GM12878 (cell line): ENCODE results near the gene TFPI2. TPM values are rescaled to one million over a fixed set of nuclear protein-coding genes. Genes with fewer than 3 reads are reported as not detected.

Experiments used
- ATAC-seq: fragments of 200-7000 bp; cut with Tn5 transposase; 3 replicates; pipeline ENCODE4 v1.9.1; 2020; ENCODE audit warnings: mild to moderate bottlenecking, moderate library complexity
- BruUV-seq: library from RNA; stranded (reverse); fragments of 400-500 nt; replicated peaks from 2 replicates; lab custom pipeline; 2021; lab: Mats Ljungman, UMichigan
- CTCF ChIA-PET: fragments of 300-600 bp; sonication (Branson Sonifier 250); formaldehyde crosslinking; extraction: SDS; loops from one replicate; lab custom pipeline; 2021; ENCODE audit warnings: inconsistent platforms; lab: Yijun Ruan, JAX
- POLR2A ChIA-PET: fragments of 350-600 bp; formaldehyde crosslinking; extraction: SDS; loops from one replicate; lab custom pipeline; 2021; ENCODE audit warnings: inconsistent platforms; lab: Charles Lee
- RAD21 ChIA-PET: fragments of 300-600 bp; sonication (Branson Sonifier 250); formaldehyde crosslinking; loops from one replicate; lab custom pipeline; 2023; ENCODE audit warnings: antibody characterized with exemption; ENCODE audit not compliant: unreplicated experiment; lab: Charles Lee
- SMC1A ChIA-PET: fragments of 300-600 bp; sonication (Branson Sonifier 250); formaldehyde crosslinking; loops from one replicate; lab custom pipeline; 2023; ENCODE audit not compliant: unreplicated experiment, uncharacterized antibody; lab: Charles Lee
- DNase-seq: peaks from one replicate; pipeline ENCODE4 v3.0.0-alpha.2; 2011; ENCODE audit warnings: low read depth, low spot score
- FAIRE-seq: peaks from 3 replicates; lab custom pipeline; 2011; peaks lifted over from hg19 to GRCh38; lab: Jason Lieb, UNC
- H2AFZ ChIP-seq: 2 replicates; pipeline ENCODE4 v1.6.0; 2011; ENCODE audit warnings: low read depth, low read length, control low read depth; ENCODE audit not compliant: control insufficient read depth
- H3K27ac ChIP-seq: 2 replicates; pipeline ENCODE4 v1.5.1; 2011; ENCODE audit warnings: control low read depth; ENCODE audit not compliant: control insufficient read depth, insufficient read depth
- H3K27me3 ChIP-seq, 2 experiments: replicated peaks in 1 of 2; 2 replicates each; pipeline versions ENCODE4 v1.6.0 to v1.6.1; 2011; ENCODE audit warnings: low read length in 1 of 2; ENCODE audit not compliant: control insufficient read depth in 2 of 2, insufficient read depth in 2 of 2
- H3K36me3 ChIP-seq, 2 experiments: 2 replicates each; pipeline ENCODE4 v1.5.1; 2011; ENCODE audit warnings: low read length in 1 of 2; ENCODE audit not compliant: control insufficient read depth in 2 of 2, insufficient read depth in 2 of 2
- H3K4me1 ChIP-seq: 2 replicates; pipeline ENCODE4 v1.6.1; 2011; ENCODE audit warnings: mild to moderate bottlenecking, low read length, moderate library complexity, mixed read lengths; ENCODE audit not compliant: control insufficient read depth, insufficient read depth
- H3K4me2 ChIP-seq: 2 replicates; pipeline ENCODE4 v1.6.0; 2011; ENCODE audit warnings: control low read depth; ENCODE audit not compliant: control insufficient read depth, insufficient read depth
- H3K4me3 ChIP-seq: fragments of 200-600 bp; sonication (generic); 2 replicates; pipeline ENCODE4 v1.5.1; 2016
- H3K79me2 ChIP-seq: 2 replicates; pipeline ENCODE4 v1.6.0; 2011; ENCODE audit warnings: low read length; ENCODE audit not compliant: control insufficient read depth, insufficient read depth
- H3K9ac ChIP-seq: 2 replicates; pipeline ENCODE4 v1.8.0; 2011; ENCODE audit warnings: low read length, control low read depth, mixed read lengths; ENCODE audit not compliant: control insufficient read depth, insufficient read depth
- H3K9me3 ChIP-seq: replicated peaks from 3 replicates; pipeline ENCODE4 v1.5.1; 2011; ENCODE audit warnings: mild to moderate bottlenecking, low read length; ENCODE audit not compliant: control insufficient read depth, insufficient read depth
- H4K20me1 ChIP-seq: 2 replicates; pipeline ENCODE4 v1.6.0; 2011; ENCODE audit not compliant: control insufficient read depth, insufficient read depth
- BHLHE40 ChIP-seq, 2 experiments: fragments of 450-650 bp in 1 of 2; IDR thresholded peaks; 2 replicates each; pipeline ENCODE4 v1.6.1; 2011 to 2017; ENCODE audit warnings: low read depth in 2 of 2, borderline replicate concordance in 1 of 2, improper control_type of control experiment in 1 of 2, low read length in 1 of 2, mild to moderate bottlenecking in 1 of 2
- CBFB ChIP-seq: IDR thresholded peaks from 2 replicates; pipeline ENCODE4 v1.6.1; 2016; ENCODE audit warnings: antibody characterized with exemption, low read depth
- HDAC2 ChIP-seq: fragments of 200-600 bp; sonication (generic); IDR thresholded peaks from 2 replicates; pipeline ENCODE4 v1.6.1; 2017
- IRF4 ChIP-seq: IDR thresholded peaks from 2 replicates; pipeline ENCODE4 v1.6.1; 2011; ENCODE audit warnings: low read depth, low read length
- JUND ChIP-seq: IDR thresholded peaks from 2 replicates; pipeline ENCODE4 v1.6.1; 2012; ENCODE audit warnings: low read depth, mild to moderate bottlenecking, low read length, improper control_type of control experiment, moderate library complexity
- POLR2AphosphoS5 ChIP-seq: IDR thresholded peaks from 2 replicates; pipeline ENCODE4 v1.6.1; 2011; ENCODE audit warnings: mild to moderate bottlenecking, low read length, inconsistent platforms
- POU2F2 ChIP-seq: IDR thresholded peaks from 3 replicates; pipeline ENCODE4 v1.6.1; 2011; ENCODE audit warnings: low read depth, mild to moderate bottlenecking, low read length, borderline replicate concordance
- RB1 ChIP-seq: fragments of 450-650 bp; formaldehyde crosslinking; IDR thresholded peaks from 2 replicates; pipeline ENCODE4 v1.6.1; 2017; ENCODE audit warnings: mild to moderate bottlenecking, borderline replicate concordance
- RUNX3 ChIP-seq: IDR thresholded peaks from 2 replicates; pipeline ENCODE4 v1.6.1; 2012; ENCODE audit warnings: low read length, inconsistent platforms
- SIX5 ChIP-seq: IDR thresholded peaks from 2 replicates; pipeline ENCODE4 v1.6.1; 2011; ENCODE audit warnings: mild to moderate bottlenecking, low read depth, low read length, moderate library complexity; ENCODE audit not compliant: severe bottlenecking
- TARDBP ChIP-seq: IDR thresholded peaks from 2 replicates; pipeline ENCODE4 v1.6.1; 2016; ENCODE audit warnings: borderline replicate concordance
- WGBS: methylation state at CpG from one replicate; pipeline ENCODE4 v1.1.6; 2016; ENCODE audit warnings: low lambda C conversion rate; ENCODE audit not compliant: insufficient replicate concordance, insufficient coverage; ENCODE audit errors: missing lambda C conversion rate; 5-methylcytosine and 5-hydroxymethylcytosine counted together
- in situ Hi-C: fragments of 300-500 bp; cut with MboI; formaldehyde crosslinking; loops from 9 replicates; pipeline ENCODE4 v1.14.3; 2018; ENCODE audit warnings: mixed read lengths
- intact Hi-C: fragments of 100-400 bp; cut with micrococcal nuclease; formaldehyde crosslinking; loops from one replicate; pipeline ENCODE4 v1.14.2; 2022; ENCODE audit not compliant: unreplicated experiment
- polyA plus RNA-seq, 11 experiments: library from polyadenylated mRNA; depleted of rRNA in 4 of 11; unstranded in 6 of 11; stranded (reverse) in 5 of 11; fragments of >200 nt; fragmentation: Nextera tagmentation in 4 of 11; fragmentation: Illumina TruSeq in 1 of 11; extraction: Ambion mirVana in 4 of 11; extraction: Trizol in 1 of 11; gene quantifications; 1 replicate in 1 of 11; 2 replicates in 10 of 11; pipeline versions ENCODE4 v1.2.1 to v1.2.3, GENCODE V29; 2011 to 2016; ENCODE audit warnings: inconsistent platforms in 2 of 11, missing spikeins in 2 of 11, low read depth in 1 of 11
- total RNA-seq, 4 experiments: library from RNA; depleted of rRNA in 3 of 4; stranded (reverse); fragments of >200 nt in 3 of 4; fragmentation: Illumina TruSeq in 1 of 4; extraction: Trizol in 1 of 4; gene quantifications; 2 replicates each; pipeline versions ENCODE4 v1.2.1 to v1.2.3, GENCODE V29; 2013 to 2021
- TF ChIP-seq, protein P1 (sequence below): IDR thresholded peaks from 2 replicates; pipeline ENCODE4 v1.6.1; 2011; ENCODE audit warnings: low read depth, mild to moderate bottlenecking, low read length, moderate library complexity, borderline replicate concordance; ENCODE audit errors: extremely low read depth

The TFPI2 gene
- total and polyA plus RNA-seq, 10 of the 15 experiments (the other 5 are each of a cell fraction or from before 2014, with no cell fraction given) = 0.07 to 1.1 (median 0.31) TPM; not detected in 5

DNA sequence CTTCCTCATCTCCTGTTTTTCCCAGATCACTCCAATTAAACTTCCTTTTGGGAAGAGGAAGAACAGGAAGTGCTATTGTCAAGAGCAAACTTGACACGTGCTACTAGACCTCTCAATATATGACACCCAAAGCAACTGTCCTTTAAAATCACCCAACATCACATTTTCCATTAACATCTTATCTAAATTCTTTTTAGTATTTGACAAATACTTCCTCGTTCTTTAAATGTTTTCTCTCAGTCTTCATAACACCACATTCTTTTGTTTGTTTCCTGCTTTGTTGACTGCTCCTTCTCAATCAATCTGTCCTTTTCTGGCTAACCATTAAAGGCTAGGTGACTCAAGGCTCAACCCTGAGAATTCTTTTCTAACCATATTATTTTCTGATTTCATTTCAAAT, 7.1 kb upstream of the TFPI2 start:
- no peak overlapping the region for H2AFZ ChIP-seq
- H3K36me3 ChIP-seq = no peaks in the 10 kb centered on the region
- SMC1A ChIA-PET = interaction anchor here (4.4 kb wide), 1 partner anchor 12 kb away, joined by 19 read pairs; no protein-coding TSS in a partner anchor
- FAIRE-seq (no peak), ATAC-seq (no peak), DNase-seq (no peak)
- no peak overlapping the region for H3K4me3 ChIP-seq
- no peaks in the 10 kb centered on the region for H4K20me1 ChIP-seq
- BruUV-seq = no TSS peak
- no peak overlapping the region for H3K9ac ChIP-seq
- H3K9me3 ChIP-seq = no peaks in the 10 kb centered on the region
- in situ Hi-C loops (no loop called here), intact Hi-C loops (no loop called here)
- POLR2A ChIA-PET = no interaction called here
- RAD21 ChIA-PET = interaction anchor here (1.5 kb wide), 1 partner anchor 158 kb away, joined by 3 read pairs; no protein-coding TSS in a partner anchor
- H3K27ac ChIP-seq = no peak overlapping the region
- no peak for TF ChIP-seq RUNX3
- no peak for TF ChIP-seq BHLHE40 (IDR thresholded peaks at IDR 0.05; ENCODE audit: borderline replicate concordance in 1 of 2, low read depth in 2 of 2, low read length in 1 of 2)
- TF ChIP-seq IRF4 = no peak
- TF ChIP-seq POU2F2 = no peak
- no peak for TF ChIP-seq JUND
- no peak for TF ChIP-seq POLR2AphosphoS5
- no peak for TF ChIP-seq RB1
- TF ChIP-seq HDAC2 = no peak
- TF ChIP-seq, protein P1, sequence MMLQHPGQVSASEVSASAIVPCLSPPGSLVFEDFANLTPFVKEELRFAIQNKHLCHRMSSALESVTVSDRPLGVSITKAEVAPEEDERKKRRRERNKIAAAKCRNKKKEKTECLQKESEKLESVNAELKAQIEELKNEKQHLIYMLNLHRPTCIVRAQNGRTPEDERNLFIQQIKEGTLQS = no peak
- no peak for TF ChIP-seq SIX5
- no peak for TF ChIP-seq TARDBP
- no peak for TF ChIP-seq CBFB
- CTCF ChIA-PET = interaction anchor here (1.3 to 7.1 kb wide), 4 partner anchors 9 to 190 kb away, joined by 4 to 172 read pairs (median 6); no protein-coding TSS in a partner anchor
- no peak overlapping the region for H3K4me2 ChIP-seq
- H3K27me3 ChIP-seq = no peaks in the 10 kb centered on the region; a peak in 2 of 4 replicates
- WGBS = 39% methylated on average over 2 of the region's 2 CpGs
- H3K79me2 ChIP-seq = no peaks in the 10 kb centered on the region
- no peaks in the 10 kb centered on the region for H3K4me1 ChIP-seq
